IMR-90 (cell line): ENCODE measurements around the gene CASP14. TPM values are rescaled to one million over a fixed set of nuclear protein-coding genes. Genes with fewer than 3 reads are reported as not detected.

Source experiments
- ATAC-seq: fragments of 200-7000 bp; cut with Tn5 transposase; 2 replicates; pipeline ENCODE4 v1.9.1; 2020; ENCODE audit warnings: low read depth, mild to moderate bottlenecking, moderate library complexity
- BruUV-seq: library from RNA; stranded (reverse); fragments of 400-500 nt; replicated peaks from 2 replicates; lab custom pipeline; 2021; lab: Mats Ljungman, UMichigan
- CTCF ChIA-PET: fragments of 300-600 bp; formaldehyde crosslinking; extraction: SDS; loops from one replicate; lab custom pipeline; 2021; ENCODE audit warnings: antibody characterized with exemption; lab: Yijun Ruan, JAX
- POLR2A ChIA-PET: fragments of 300-600 bp; sonication (Branson Sonifier 250); formaldehyde crosslinking; loops from one replicate; lab custom pipeline; 2022; ENCODE audit warnings: antibody characterized with exemption; ENCODE audit not compliant: unreplicated experiment; lab: Charles Lee
- DNase-seq: peaks from one replicate; pipeline ENCODE4 v3.0.0; 2013
- H2AFZ ChIP-seq: replicated peaks from 2 replicates; pipeline ENCODE3; 2013; ENCODE audit warnings: low read length, mild to moderate bottlenecking; ENCODE audit not compliant: poor library complexity
- H2AK5ac ChIP-seq: 2 replicates; pipeline ENCODE4 v1.6.1; 2013; ENCODE audit warnings: low read depth, low read length, inconsistent platforms
- H2AK9ac ChIP-seq: replicated peaks from 2 replicates; pipeline ENCODE3; 2013; ENCODE audit warnings: mild to moderate bottlenecking, low read depth, low read length, moderate library complexity; ENCODE audit not compliant: poor library complexity
- H2BK120ac ChIP-seq: 2 replicates; pipeline ENCODE4 v1.6.1; 2013; ENCODE audit warnings: low read depth, low read length, inconsistent platforms
- H2BK15ac ChIP-seq: 3 replicates; pipeline ENCODE4 v1.6.1; 2013; ENCODE audit warnings: low read depth, low read length, inconsistent platforms
- H2BK20ac ChIP-seq: 2 replicates; pipeline ENCODE4 v1.6.1; 2013; ENCODE audit warnings: low read depth, mild to moderate bottlenecking, inconsistent platforms, low read length, moderate library complexity
- H2BK5ac ChIP-seq: 2 replicates; pipeline ENCODE4 v1.6.1; 2013; ENCODE audit warnings: mild to moderate bottlenecking, low read depth, low read length, inconsistent platforms; ENCODE audit not compliant: poor library complexity, severe bottlenecking
- H3K14ac ChIP-seq: replicated peaks from 2 replicates; pipeline ENCODE4 v1.6.1; 2013; ENCODE audit warnings: low read depth, low read length, inconsistent platforms
- H3K18ac ChIP-seq: 2 replicates; pipeline ENCODE4 v1.6.1; 2013; ENCODE audit warnings: low read depth, low read length, control low read depth
- H3K23ac ChIP-seq: 2 replicates; pipeline ENCODE4 v1.6.1; 2013; ENCODE audit warnings: low read depth, low read length, inconsistent platforms
- H3K27ac ChIP-seq: 2 replicates; pipeline ENCODE4 v1.5.1; 2013; ENCODE audit warnings: mild to moderate bottlenecking, control low read depth, low read length; ENCODE audit not compliant: insufficient read depth
- H3K27me3 ChIP-seq: 2 replicates; pipeline ENCODE4 v1.6.1; 2013; ENCODE audit warnings: low read length; ENCODE audit not compliant: control insufficient read depth, insufficient read depth
- H3K36me3 ChIP-seq: 2 replicates; pipeline ENCODE4 v1.6.1; 2013; ENCODE audit warnings: low read length, mixed read lengths; ENCODE audit not compliant: control insufficient read depth, insufficient read depth
- H3K4ac ChIP-seq: 2 replicates; pipeline ENCODE4 v1.6.1; 2013; ENCODE audit warnings: low read depth, low read length, inconsistent platforms
- H3K4me1 ChIP-seq: 2 replicates; pipeline ENCODE4 v1.6.1; 2013; ENCODE audit warnings: low read length, mixed read lengths; ENCODE audit not compliant: control insufficient read depth, insufficient read depth
- H3K4me2 ChIP-seq: 2 replicates; pipeline ENCODE4 v1.6.1; 2013; ENCODE audit warnings: low read depth, mild to moderate bottlenecking, control low read depth, low read length, moderate library complexity
- H3K4me3 ChIP-seq: 2 replicates; pipeline ENCODE4 v1.5.1; 2013; ENCODE audit warnings: low read depth, mild to moderate bottlenecking, control low read depth, low read length, moderate library complexity; ENCODE audit not compliant: insufficient read depth
- H3K56ac ChIP-seq: 2 replicates; pipeline ENCODE4 v1.6.1; 2013; ENCODE audit warnings: low read length, inconsistent platforms; ENCODE audit not compliant: insufficient read depth; ENCODE audit errors: extremely low read depth
- H3K79me1 ChIP-seq, 2 experiments: 2 replicates each; pipeline ENCODE4 v1.6.1; 2013; ENCODE audit warnings: low read length in 2 of 2, inconsistent platforms in 1 of 2, low read depth in 1 of 2
- H3K9ac ChIP-seq: 2 replicates; pipeline ENCODE4 v1.6.1; 2013; ENCODE audit warnings: low read depth, low read length, control low read depth
- H3K9me1 ChIP-seq: 2 replicates; pipeline ENCODE4 v1.6.1; 2013; ENCODE audit warnings: low read length, inconsistent platforms; ENCODE audit not compliant: insufficient read depth
- H3K9me3 ChIP-seq: 2 replicates; pipeline ENCODE4 v1.6.1; 2013; ENCODE audit warnings: low read length; ENCODE audit not compliant: control insufficient read depth, insufficient read depth
- H4K20me1 ChIP-seq: 2 replicates; pipeline ENCODE4 v1.6.1; 2013; ENCODE audit warnings: low read length, inconsistent platforms; ENCODE audit not compliant: insufficient read depth
- H4K5ac ChIP-seq: 2 replicates; pipeline ENCODE4 v1.6.1; 2013; ENCODE audit warnings: mild to moderate bottlenecking, low read depth, low read length, control low read depth
- H4K8ac ChIP-seq, 2 experiments: 2 replicates each; pipeline ENCODE4 v1.6.1; 2013; ENCODE audit warnings: low read depth in 2 of 2, low read length in 2 of 2, control low read depth in 1 of 2, inconsistent platforms in 1 of 2
- H4K91ac ChIP-seq: 2 replicates; pipeline ENCODE4 v1.6.1; 2013; ENCODE audit warnings: low read depth, low read length, inconsistent platforms; ENCODE audit not compliant: insufficient read depth
- BHLHE40 ChIP-seq: fragments of 150-350 bp; IDR thresholded peaks from 2 replicates; pipeline ENCODE4 v1.6.1; 2016; ENCODE audit warnings: mild to moderate bottlenecking, low read depth, low read length
- CEBPB ChIP-seq: IDR thresholded peaks from 2 replicates; pipeline ENCODE4 v1.6.1; 2012; ENCODE audit warnings: low read depth, low read length, improper control_type of control experiment
- CHD1 ChIP-seq: IDR thresholded peaks from 2 replicates; pipeline ENCODE4 v1.6.1; 2012; ENCODE audit warnings: low read depth, low read length, improper control_type of control experiment
- FOS ChIP-seq: fragments of 150-350 bp; IDR thresholded peaks from 2 replicates; pipeline ENCODE4 v1.6.1; 2016; ENCODE audit warnings: low read depth, low read length
- MAFK ChIP-seq: IDR thresholded peaks from 2 replicates; pipeline ENCODE4 v1.6.1; 2012; ENCODE audit warnings: low read depth, low read length, improper control_type of control experiment
- MAZ ChIP-seq: IDR thresholded peaks from 2 replicates; pipeline ENCODE4 v1.6.1; 2012; ENCODE audit warnings: low read depth, mild to moderate bottlenecking, low read length, improper control_type of control experiment, moderate library complexity, borderline replicate concordance
- MXI1 ChIP-seq: IDR thresholded peaks from 2 replicates; pipeline ENCODE4 v1.6.1; 2012; ENCODE audit warnings: low read depth, mild to moderate bottlenecking, low read length, moderate library complexity, borderline replicate concordance
- POLR2A ChIP-seq: IDR thresholded peaks from 2 replicates; pipeline ENCODE4 v1.6.1; 2012; ENCODE audit warnings: mild to moderate bottlenecking, low read depth, low read length
- RCOR1 ChIP-seq: IDR thresholded peaks from 2 replicates; pipeline ENCODE4 v1.6.1; 2012; ENCODE audit warnings: mild to moderate bottlenecking, low read length, improper control_type of control experiment; ENCODE audit not compliant: insufficient replicate concordance
- RFX5 ChIP-seq: IDR thresholded peaks from 2 replicates; pipeline ENCODE4 v1.8.0; 2012; ENCODE audit warnings: low read depth, mild to moderate bottlenecking, low read length, moderate library complexity
- SMC3 ChIP-seq: fragments of 150-350 bp; IDR thresholded peaks from 2 replicates; pipeline ENCODE4 v1.6.1; 2016; ENCODE audit warnings: low read depth, mild to moderate bottlenecking, antibody characterized with exemption, low read length, moderate library complexity
- WGBS, 2 experiments: methylation state at CpG; one replicate each; pipeline versions ENCODE4 v1.1.5 to v1.1.7; 2013; ENCODE audit warnings: missing lambda C conversion rate in 2 of 2; ENCODE audit not compliant: insufficient read length in 1 of 2; ENCODE audit errors: extremely low coverage in 2 of 2; 5-methylcytosine and 5-hydroxymethylcytosine counted together
- dilution Hi-C: fragments of 300-500 bp; cut with HindIII; formaldehyde crosslinking; loops from one replicate; pipeline ENCODE4 v1.14.3; 2018; ENCODE audit warnings: low sequenced_read_pairs; ENCODE audit not compliant: unreplicated experiment
- in situ Hi-C: fragments of 300-500 bp; cut with MboI; formaldehyde crosslinking; loops from 3 replicates; pipeline ENCODE4 v1.14.3; 2019; ENCODE audit warnings: low sequenced_read_pairs, inconsistent platforms, mixed read lengths
- intact Hi-C: fragments of 100-400 bp; cut with micrococcal nuclease; formaldehyde crosslinking; loops from 2 replicates; pipeline ENCODE4 v1.10.0; 2022
- polyA plus RNA-seq, 3 experiments: library from polyadenylated mRNA; depleted of rRNA; stranded (reverse); fragments of >200 nt; gene quantifications; 2 replicates each; pipeline ENCODE4 v1.2.3, GENCODE V29; 2012; ENCODE audit warnings: low replicate concordance in 1 of 3
- total RNA-seq: library from RNA; depleted of rRNA; stranded (reverse); fragments of >200 nt; gene quantifications from 2 replicates; pipeline ENCODE4 v1.2.3, GENCODE V29; 2012
- TF ChIP-seq, protein P1 (sequence below): fragments of 150-350 bp; IDR thresholded peaks from 2 replicates; pipeline ENCODE4 v1.6.1; 2017; ENCODE audit warnings: mild to moderate bottlenecking, antibody characterized with exemption, low read length, low read depth
- TF ChIP-seq, protein P2 (sequence below): conservative IDR thresholded peaks from 2 replicates; pipeline ENCODE4 v1.5.1; 2012; ENCODE audit warnings: mild to moderate bottlenecking, low read depth, low read length, improper control_type of control experiment

Gene CASP14
- total and polyA plus RNA-seq, 2 of the 4 experiments (the other 2 are of a cell fraction): not detected

- Histone ChIP-seq H2AK5ac (no peak overlapping the region), H3K4me2 (no peak overlapping the region), H2AK9ac (no peak overlapping the region), H3K4me1 (no peaks in the 10 kb centered on the region), H4K5ac (no peak overlapping the region), H2BK20ac (no peak overlapping the region), H3K36me3 (no peaks in the 10 kb centered on the region), H3K56ac (no peak overlapping the region), H3K23ac (no peak overlapping the region), H4K8ac (no peak overlapping the region), H4K20me1 (no peaks in the 10 kb centered on the region), H3K27ac (no peak overlapping the region), H2AFZ (no peak overlapping the region), H4K91ac (no peak overlapping the region), H3K27me3 (peaks cover 8% of the 10 kb centered on the region), H2BK5ac (no peak overlapping the region), H3K79me1 (no peaks in the 10 kb centered on the region), H3K9me3 (peaks cover 6% of the 10 kb centered on the region), H3K9ac (no peak overlapping the region), H3K9me1 (no peaks in the 10 kb centered on the region), H3K4ac (no peak overlapping the region), H2BK15ac (no peak overlapping the region), H2BK120ac (no peak overlapping the region), H3K18ac (no peak overlapping the region), H3K14ac (no peak overlapping the region), H3K4me3 (no peak overlapping the region)
- ChIA-PET CTCF (no interaction called here), POLR2A (no interaction called here)
- intact Hi-C loops: no loop called here
- in situ Hi-C loops: no loop called here
- ATAC-seq (no peak), DNase-seq (no peak)
- dilution Hi-C loops: no loop called here
- no peak for TF ChIP-seq POLR2A
- no peak for TF ChIP-seq FOS
- TF ChIP-seq, protein P1, sequence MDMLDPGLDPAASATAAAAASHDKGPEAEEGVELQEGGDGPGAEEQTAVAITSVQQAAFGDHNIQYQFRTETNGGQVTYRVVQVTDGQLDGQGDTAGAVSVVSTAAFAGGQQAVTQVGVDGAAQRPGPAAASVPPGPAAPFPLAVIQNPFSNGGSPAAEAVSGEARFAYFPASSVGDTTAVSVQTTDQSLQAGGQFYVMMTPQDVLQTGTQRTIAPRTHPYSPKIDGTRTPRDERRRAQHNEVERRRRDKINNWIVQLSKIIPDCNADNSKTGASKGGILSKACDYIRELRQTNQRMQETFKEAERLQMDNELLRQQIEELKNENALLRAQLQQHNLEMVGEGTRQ: no peak
- TF ChIP-seq MAZ: no peak
- TF ChIP-seq CEBPB: no peak
- TF ChIP-seq, protein P2, sequence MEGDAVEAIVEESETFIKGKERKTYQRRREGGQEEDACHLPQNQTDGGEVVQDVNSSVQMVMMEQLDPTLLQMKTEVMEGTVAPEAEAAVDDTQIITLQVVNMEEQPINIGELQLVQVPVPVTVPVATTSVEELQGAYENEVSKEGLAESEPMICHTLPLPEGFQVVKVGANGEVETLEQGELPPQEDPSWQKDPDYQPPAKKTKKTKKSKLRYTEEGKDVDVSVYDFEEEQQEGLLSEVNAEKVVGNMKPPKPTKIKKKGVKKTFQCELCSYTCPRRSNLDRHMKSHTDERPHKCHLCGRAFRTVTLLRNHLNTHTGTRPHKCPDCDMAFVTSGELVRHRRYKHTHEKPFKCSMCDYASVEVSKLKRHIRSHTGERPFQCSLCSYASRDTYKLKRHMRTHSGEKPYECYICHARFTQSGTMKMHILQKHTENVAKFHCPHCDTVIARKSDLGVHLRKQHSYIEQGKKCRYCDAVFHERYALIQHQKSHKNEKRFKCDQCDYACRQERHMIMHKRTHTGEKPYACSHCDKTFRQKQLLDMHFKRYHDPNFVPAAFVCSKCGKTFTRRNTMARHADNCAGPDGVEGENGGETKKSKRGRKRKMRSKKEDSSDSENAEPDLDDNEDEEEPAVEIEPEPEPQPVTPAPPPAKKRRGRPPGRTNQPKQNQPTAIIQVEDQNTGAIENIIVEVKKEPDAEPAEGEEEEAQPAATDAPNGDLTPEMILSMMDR: no peak
- no peak for TF ChIP-seq SMC3
- no peak for TF ChIP-seq MXI1
- no peak for TF ChIP-seq BHLHE40
- TF ChIP-seq MAFK: no peak
- TF ChIP-seq RFX5: no peak
- TF ChIP-seq CHD1: no peak
- TF ChIP-seq RCOR1: no peak
- 65% methylated on average over 3 of the region's 3 CpGs; no CpG with 5 or more reads in 1 of the 2 experiments for WGBS, 2 experiments
- no TSS peak for BruUV-seq
Measured at GRCh38 chr19:15099017-15099582, 49.8 kb downstream of the CASP14 start.
